IPS DF 4.7 (cell line): ENCODE measurements around the gene AIFM3.
"Not testable (repeated sequence)": the region's sequence is repeated elsewhere in the genome, so short reads cannot be mapped to it uniquely, and the experiment has no call there.

Source experiments
- DNase-seq: peaks from one replicate; pipeline ENCODE4 v3.0.0-alpha.2; 2013; ENCODE audit warnings: low spot score; ENCODE audit errors: extremely low read depth

AIFM3 gene

GRCh38 chr22:20957683-20958431 lies 9.2 kb upstream of the AIFM3 start:
- no peak for DNase-seq

- no peak for DNase-seq
Observed at GRCh38 chr22:20959578-20960461, 7.2 kb upstream of the AIFM3 start.

- DNase-seq: no peak
Observed at GRCh38 chr22:20960609-20961008, 6.4 kb upstream of the AIFM3 start.

- no peak for DNase-seq
Observed at GRCh38 chr22:20962491-20962945, 4.5 kb upstream of the AIFM3 start.

- no peak for DNase-seq
Observed at GRCh38 chr22:20963201-20964052, 3.6 kb upstream of the AIFM3 start.

GRCh38 chr22:20964090-20964798 lies 2.8 kb upstream of the AIFM3 start:
- no peak for DNase-seq

GRCh38 chr22:20964799-20965103 lies 2.3 kb upstream of the AIFM3 start:
- DNase-seq: no peak

- DNase-seq: no peak
Observed at GRCh38 chr22:20965104-20965887, 1.8 kb upstream of the AIFM3 start.

- DNase-seq: no peak
Observed at GRCh38 chr22:20965888-20966855, 883 bp upstream of the AIFM3 start.

- no peak for DNase-seq
Observed at GRCh38 chr22:20967697-20968211, 699 bp downstream of the AIFM3 start.

GRCh38 chr22:20968281-20968977 lies 1.4 kb downstream of the AIFM3 start:
- no peak for DNase-seq

GRCh38 chr22:20970939-20971657 lies 4.0 kb downstream of the AIFM3 start:
- no peak for DNase-seq

- not testable (repeated sequence) for DNase-seq
Observed at GRCh38 chr22:20972014-20972694, 5.1 kb downstream of the AIFM3 start.

GRCh38 chr22:20972933-20973577 lies 6.0 kb downstream of the AIFM3 start:
- DNase-seq: no peak

GRCh38 chr22:20973634-20974286 lies 6.7 kb downstream of the AIFM3 start:
- DNase-seq: no peak

GRCh38 chr22:20974336-20974955 lies 7.4 kb downstream of the AIFM3 start:
- DNase-seq: no peak
